CD4-positive, alpha-beta T cell treated with Interleukin-1 beta for 1 hour (primary cell): ENCODE data around the gene PDSS2.

Source experiments
- DNase-seq, 2 donors: peaks; one replicate each; pipeline ENCODE4 v3.0.0-alpha.2; 2020 to 2022

The PDSS2 gene

GRCh38 chr6:107259951-107260350 is 199.4 kb downstream of the PDSS2 start:
- DNase-seq, result no peak

- no peak for DNase-seq
These were observed 211.2 kb downstream of the PDSS2 start for GRCh38 chr6:107248147-107248546.

DNA sequence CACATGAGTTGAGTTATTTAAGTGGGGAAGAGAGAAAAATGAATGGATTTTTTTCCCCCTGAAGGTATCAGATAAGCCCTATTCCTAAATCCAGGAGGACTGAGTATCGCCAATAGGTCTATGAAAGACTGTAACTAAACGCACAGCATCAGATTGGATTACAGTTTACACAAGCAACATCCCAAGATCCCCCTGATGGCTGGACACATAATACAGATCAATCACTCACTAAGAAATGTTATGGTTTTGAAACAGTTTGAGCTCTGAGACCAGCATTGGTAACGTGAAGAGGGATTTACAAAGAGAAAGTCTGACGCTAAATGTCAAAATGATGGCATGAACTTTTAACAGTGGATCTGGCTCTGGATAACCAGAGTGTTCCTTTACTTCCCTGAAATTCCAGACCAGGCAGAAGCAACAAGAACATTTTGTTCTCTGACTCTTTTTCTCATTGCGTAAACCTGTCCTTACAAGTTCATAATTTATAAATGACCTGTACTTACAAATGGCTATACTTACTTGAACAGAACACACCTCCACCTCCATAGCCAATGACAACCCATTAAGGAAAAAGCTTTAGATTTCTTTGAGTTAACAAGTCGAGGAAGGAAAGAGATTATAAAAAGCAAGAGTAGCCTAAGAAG is 212.3 kb downstream of the PDSS2 start:
- no peak for DNase-seq

DNA sequence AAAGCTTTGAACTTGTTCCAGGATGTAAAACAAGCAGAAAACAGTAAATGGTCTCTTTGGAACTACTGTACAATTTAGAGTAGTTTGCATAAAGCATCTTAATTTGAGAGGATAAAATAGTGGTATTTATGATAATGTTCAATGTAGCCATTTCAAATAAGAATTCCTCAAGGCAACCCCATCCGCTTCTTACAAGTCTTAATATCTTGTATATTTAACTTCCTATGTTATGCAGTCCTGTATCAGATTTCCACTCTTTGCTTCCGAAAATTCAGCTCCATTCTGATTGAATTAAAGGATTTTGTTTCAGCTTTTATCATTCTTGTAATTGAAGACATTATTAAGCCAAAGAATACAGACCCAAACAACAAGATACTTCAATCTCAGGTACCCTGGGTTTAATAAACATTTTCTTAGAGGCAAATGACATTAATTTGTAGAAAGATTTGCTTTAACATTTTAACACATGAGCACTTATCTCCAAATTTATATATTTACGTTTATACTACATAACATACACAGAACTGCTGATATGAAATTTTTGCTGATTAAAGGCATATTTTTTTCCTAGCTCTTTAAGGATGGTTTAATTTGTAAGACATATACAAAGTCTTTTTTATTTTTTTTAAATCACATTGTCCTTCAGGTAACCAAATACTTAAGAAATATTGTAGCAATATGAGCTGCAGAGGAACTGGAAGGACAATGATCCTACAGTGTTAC is 213.0 kb downstream of the PDSS2 start:
- no peak for DNase-seq

- no peak for DNase-seq
These were observed 214.5 kb downstream of the PDSS2 start for GRCh38 chr6:107244742-107245480.

DNA sequence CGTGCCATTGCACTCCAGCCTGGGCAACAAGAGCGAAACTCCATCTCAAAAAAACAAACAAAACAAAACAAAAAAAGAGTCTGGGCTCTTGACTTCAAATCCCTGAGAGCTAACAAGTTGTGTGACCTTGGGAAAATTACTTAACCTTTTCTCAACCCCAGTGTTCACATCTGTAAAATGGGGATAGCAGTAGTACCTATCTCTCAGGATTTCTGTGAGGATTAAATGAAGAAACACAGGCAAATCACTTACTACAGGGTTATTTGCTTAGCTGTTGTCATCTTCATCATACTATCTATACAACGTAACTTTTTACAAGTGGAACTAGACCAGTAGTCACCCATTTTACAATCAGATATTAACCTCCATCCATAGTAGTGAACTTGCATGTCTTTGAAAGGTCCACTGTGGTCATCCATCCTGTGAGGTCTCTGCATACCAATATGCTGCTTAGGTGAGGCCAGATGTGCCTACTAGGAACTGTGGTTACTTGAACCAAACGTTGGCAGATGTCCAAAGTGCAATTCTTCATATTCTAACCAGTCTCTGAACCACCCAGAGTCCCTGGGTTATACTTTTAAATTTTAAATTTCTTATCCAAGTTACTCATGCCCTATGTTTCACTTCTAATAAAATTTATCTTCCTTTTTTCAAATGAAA is 215.2 kb downstream of the PDSS2 start:
- DNase-seq, result no peak

GRCh38 chr6:107243471-107243870 is 215.9 kb downstream of the PDSS2 start:
- no peak for DNase-seq

- no peak for DNase-seq
These were observed 221.2 kb downstream of the PDSS2 start for GRCh38 chr6:107237992-107238660.

DNA sequence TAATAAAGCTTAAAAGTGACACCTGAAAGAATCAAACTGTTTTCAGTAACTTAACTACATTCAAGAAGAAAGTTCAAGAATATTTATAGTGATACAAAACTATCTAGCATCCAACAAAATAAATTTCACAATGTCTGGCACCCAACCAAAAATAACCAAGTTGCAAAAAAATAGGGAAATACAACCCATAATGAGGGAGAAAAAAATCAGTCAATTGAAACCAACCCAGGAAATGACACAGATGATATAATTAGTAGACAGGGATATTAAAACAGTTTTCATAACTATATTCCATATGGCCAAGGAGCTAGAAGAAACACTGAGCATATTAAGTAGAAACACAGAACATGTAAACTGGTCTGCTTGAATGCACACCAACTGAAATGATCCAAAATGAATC is 223.9 kb downstream of the PDSS2 start:
- DNase-seq, result no peak

- no peak for DNase-seq
These were observed 224.4 kb downstream of the PDSS2 start for GRCh38 chr6:107235007-107235406.

GRCh38 chr6:107231243-107231642 is 228.1 kb downstream of the PDSS2 start:
- no peak for DNase-seq

DNA sequence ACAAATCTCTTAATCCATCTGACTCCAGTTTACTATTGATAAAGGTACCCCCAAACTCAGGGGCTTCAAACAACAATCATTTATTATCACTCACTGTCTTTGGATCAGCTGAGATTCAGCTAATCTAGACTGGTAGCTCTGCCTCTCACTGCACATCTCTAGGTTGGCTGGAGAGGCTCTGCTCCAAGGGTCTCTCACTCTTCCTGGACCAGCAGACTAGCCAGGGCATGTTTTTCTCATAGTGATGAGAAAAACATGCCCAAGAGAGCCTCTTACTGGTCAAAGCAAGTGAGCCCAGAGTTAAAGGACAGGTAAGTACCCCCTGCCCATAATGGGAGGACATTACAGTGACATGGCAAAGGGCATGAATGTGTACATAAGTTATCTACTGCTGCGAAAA is 228.9 kb downstream of the PDSS2 start:
- DNase-seq, result no peak

- DNase-seq, result no peak
These were observed 229.3 kb downstream of the PDSS2 start for GRCh38 chr6:107230024-107230423.

DNA sequence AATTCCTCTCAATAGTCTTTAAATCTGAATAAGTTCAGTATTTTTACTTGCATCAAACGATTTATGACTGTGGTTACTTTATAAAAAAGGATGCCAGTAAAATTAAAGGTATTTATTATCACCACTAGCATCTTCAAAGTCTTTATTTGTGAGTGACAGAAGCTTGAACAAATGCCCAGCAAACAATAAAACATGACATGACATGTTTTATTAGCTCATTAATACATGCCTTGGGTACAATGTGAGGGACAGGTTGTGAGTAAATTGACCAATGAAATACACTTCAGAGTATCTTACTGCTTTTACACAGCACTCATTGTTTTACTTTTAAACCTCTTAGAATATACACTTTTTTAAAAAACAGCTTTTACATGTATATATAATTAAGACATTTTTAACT is 230.6 kb downstream of the PDSS2 start:
- no peak for DNase-seq

DNA sequence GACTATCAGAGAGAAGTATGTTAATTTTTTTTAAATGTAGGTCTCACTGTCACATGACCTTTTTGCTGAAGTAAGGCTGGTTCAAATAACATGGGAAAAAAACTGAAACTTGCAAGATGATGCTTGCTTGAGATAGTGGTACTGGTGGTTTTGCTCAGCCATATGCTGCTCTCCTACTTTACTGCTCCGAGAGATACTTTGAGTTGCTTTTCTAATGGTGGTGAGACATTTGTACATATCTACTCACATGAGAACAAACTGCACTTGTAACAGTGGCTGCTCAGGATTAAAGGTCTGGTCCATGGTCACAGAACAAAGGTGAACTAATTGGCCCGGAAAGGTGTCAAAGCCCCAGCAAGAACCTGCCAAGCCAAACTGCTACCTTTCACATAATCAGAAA is 237.8 kb downstream of the PDSS2 start:
- DNase-seq, result no peak

DNA sequence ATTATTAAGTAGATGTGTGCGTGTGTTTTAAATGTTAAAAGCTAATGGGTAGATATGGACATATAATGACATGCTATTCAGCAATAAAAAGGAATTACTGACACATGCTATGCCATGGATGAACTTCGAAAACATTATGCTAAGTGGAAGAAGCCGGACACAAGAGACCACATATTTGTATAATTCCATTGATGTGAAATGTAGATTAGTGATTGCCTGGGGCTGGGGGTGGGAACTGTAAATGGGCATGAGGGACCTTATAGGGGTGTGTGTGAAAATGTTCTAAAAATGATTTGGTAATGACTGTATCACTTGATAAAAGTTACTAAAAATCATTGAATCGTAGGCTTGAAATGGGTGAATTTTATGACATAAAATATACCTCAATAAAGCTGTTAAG is 239.5 kb downstream of the PDSS2 start:
- DNase-seq, result no peak

GRCh38 chr6:107218142-107218541 is 241.2 kb downstream of the PDSS2 start:
- DNase-seq, result no peak

DNA sequence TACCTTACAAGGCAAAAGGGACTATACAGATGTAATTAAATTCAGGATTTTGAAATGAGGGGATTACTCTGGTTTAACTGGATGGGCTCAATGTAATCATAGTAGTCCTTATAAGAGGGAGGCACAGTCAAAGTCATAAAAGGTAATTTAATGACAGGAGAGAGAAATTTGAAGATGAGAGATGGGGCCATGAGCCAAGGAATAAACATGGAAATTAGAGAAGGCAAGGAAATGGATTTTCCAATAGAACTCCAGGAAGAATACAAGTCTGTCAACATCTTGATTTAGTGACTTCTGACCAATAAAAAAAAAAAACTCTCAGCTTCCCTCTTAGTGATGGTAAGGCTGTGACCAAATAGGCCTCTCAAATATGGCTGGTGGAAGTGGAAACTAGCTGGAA is 242.1 kb downstream of the PDSS2 start:
- no peak for DNase-seq

DNA sequence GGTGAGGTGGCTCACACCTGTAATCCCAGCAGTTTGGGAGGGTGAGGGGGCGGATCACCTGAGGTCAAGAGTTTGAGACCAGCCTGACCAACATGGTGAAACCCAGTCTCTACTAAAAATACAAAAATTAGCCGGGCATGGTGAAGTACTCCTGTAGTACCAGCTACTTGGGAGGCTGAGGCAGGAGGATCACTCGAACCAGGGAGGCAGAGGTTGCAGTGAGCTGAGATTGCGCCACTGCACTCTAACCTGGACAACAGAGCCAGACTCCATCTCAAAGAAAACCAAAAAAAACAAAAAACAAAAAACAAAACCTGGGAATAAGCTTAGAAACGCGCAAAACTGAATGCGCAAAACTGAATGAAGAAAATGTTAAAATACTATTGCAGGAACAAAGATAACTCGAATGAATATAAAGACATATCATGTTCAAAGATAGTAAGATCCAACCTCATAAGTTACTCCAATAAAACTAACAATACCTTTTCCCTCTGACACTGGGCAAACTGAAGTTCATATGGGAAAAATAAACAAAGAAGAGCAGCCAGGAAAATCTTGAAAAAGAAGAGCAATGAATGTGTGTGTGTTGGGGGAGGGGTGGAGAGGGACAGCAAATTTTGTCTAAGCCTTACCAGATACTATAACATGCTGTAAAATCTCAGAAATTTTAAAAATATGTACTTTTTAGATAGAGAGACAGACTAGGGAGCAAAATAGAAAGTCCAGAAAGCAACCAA is 243.0 kb downstream of the PDSS2 start:
- DNase-seq, result no peak

GRCh38 chr6:107215334-107215733 is 244.0 kb downstream of the PDSS2 start:
- DNase-seq, result no peak

DNA sequence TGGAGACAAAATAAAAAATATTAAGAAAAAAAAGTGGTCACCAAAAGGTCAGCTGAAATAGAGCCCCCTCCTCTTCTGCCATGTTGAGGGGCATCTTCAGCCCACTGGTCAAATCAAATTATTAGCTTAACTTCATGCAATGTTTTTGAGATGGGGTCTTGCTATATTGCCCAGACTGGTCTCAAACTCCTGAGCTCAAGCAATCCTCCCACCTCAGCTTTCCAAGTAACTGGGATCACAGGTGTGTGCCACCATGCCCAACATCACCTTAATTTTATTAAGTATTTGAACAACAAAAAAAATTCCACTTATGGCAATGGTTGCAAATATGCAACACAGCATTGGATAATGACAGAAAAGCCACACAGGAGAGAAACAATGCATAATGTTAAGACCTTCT is 244.7 kb downstream of the PDSS2 start:
- DNase-seq, result no peak
